Gastrocnemius medialis (tissue), 4 donors: ENCODE results near the gene MEDAG.

ENCODE experiments used
- POLR2A ChIP-seq, 2 donors: fragments of 450-650 bp; IDR thresholded peaks; one replicate each; pipeline ENCODE4 v1.6.1; 2017; ENCODE audit warnings: antibody characterized with exemption in 2 of 2, mild to moderate bottlenecking in 2 of 2, moderate library complexity in 2 of 2
- TF ChIP-seq, protein P1 (sequence below), 5 experiments: fragments of 450-650 bp in 3 of 5; fragments of 200-600 bp in 2 of 5; sonication (generic) in 2 of 5; IDR thresholded peaks in 4 of 5; conservative IDR thresholded peaks in 1 of 5; 1 replicate in 4 of 5; 2 replicates in 1 of 5; pipeline ENCODE4 v1.5.1; 2016 to 2019; ENCODE audit warnings: antibody characterized with exemption in 5 of 5, mild to moderate bottlenecking in 3 of 5, moderate library complexity in 3 of 5

DNA sequence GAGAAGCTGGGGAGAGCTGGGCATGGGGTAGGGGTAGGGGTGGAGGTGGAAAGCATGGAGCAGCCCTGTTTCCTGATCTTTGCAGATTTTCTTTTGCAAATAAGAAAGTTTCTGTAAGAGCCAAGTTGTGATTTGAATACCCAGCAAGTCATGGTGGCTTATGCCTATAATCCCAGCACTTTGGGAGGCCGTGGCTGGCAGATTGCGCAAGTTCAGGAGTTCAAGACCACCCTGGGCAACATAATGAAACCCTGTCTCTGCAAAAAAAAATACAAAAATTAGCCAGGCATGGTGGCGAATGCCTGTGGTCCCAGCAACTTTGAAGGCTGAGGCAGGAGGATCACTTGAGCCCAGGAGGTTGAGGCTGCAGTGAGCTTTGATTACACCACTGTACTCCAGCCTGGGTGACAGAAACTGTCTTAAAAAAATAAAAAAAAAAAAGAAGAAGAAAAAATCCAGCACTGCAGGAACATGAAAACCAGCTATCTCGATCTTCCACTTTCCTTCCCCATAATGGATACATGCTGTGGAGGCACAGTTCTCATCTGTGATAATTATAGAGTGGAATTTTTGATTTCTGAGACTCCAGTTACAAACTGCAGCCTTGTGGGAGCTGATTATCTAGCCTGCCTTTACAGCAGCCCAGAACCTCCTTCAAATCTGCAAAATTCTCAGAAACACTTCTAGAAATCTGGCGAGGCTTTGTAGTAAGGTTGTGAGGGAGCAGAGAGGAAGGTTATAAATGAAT lies 14.3 kb downstream of the MEDAG start:
- TF ChIP-seq, protein P1, sequence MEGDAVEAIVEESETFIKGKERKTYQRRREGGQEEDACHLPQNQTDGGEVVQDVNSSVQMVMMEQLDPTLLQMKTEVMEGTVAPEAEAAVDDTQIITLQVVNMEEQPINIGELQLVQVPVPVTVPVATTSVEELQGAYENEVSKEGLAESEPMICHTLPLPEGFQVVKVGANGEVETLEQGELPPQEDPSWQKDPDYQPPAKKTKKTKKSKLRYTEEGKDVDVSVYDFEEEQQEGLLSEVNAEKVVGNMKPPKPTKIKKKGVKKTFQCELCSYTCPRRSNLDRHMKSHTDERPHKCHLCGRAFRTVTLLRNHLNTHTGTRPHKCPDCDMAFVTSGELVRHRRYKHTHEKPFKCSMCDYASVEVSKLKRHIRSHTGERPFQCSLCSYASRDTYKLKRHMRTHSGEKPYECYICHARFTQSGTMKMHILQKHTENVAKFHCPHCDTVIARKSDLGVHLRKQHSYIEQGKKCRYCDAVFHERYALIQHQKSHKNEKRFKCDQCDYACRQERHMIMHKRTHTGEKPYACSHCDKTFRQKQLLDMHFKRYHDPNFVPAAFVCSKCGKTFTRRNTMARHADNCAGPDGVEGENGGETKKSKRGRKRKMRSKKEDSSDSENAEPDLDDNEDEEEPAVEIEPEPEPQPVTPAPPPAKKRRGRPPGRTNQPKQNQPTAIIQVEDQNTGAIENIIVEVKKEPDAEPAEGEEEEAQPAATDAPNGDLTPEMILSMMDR (IDR thresholded peaks at IDR 0.05 in 4 of 5, conservative IDR thresholded peaks at IDR 0.05 in 1 of 5) = no peak
- no peak for TF ChIP-seq POLR2A (IDR thresholded peaks at IDR 0.05)
